ENCODE measurements around the gene CBY2. TPM values are rescaled to one million over a fixed set of nuclear protein-coding genes. Genes with fewer than 3 reads are reported as not detected.
"Not testable (repeated sequence)": the region's sequence is repeated elsewhere in the genome, so short reads cannot be mapped to it uniquely, and the experiment has no call there.

Gene CBY2, protein sequence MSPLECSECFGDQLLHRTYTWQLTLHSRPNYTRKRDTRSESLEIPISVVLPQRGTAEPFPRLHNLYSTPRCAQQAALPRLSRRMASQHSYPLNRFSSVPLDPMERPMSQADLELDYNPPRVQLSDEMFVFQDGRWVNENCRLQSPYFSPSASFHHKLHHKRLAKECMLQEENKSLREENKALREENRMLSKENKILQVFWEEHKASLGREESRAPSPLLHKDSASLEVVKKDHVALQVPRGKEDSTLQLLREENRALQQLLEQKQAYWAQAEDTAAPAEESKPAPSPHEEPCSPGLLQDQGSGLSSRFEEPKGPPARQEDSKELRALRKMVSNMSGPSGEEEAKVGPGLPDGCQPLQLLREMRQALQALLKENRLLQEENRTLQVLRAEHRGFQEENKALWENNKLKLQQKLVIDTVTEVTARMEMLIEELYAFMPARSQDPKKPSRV
- not detected for polyA plus RNA-seq (ENCODE audit: insufficient read length)

DNA sequence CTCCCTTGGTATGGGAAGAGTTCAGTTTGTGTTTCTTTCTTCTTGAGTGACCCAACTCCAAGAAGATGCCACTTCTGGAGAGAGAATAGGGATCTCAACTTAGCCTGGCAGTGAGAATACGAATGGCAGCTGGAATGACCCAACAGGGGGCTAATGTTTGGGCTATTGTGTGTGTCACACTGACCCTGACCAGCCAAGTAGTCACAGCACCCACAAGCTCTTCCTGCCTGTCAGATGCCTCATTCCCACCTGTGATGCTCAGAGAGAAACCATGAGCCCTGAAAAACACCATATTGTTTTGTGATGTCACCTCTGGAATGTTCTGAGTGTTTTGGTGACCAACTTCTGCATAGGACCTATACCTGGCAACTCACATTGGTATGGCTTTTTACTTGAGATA lies at the start of gene CBY2:
CBY2 (plus strand) TSS at position 233 of the 400 bp plus-strand sequence; CDS start at position 304, 71 bp downstream.
- DNase-seq: no peak

DNA sequence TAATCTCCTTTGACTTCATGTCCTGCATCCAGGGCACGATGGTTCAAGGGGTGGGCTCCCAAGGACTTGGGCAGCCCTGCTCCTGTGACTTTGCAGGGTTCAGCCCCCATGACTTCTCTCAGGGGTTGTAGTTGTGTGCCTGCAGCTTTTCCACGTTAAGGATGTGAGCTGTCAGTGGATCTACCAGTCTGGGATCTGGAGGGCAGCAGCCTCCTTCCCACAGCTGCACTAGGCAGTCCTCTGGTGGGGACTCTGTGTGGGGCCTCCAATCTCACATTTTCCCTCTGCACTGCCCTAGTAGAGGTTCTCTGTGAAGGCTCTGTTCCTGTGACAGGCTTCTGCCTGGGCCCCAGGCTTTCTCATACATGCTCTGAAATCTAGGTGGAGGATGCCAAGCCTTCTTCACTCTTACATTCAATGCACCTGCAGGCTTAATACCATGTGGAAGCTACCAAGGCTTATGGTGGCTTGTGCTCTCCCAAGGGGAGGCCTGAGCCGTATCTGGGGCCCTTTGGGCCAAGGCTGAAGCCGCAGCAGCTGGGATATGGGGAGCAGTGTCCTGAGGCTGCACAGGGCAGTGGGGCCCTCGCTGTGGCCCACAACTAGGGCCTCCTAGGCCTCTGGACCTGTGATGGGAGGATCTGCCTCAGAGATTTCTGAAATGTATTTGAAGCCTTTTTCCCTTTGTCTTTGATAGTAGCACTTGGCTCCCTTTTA lies 47.3 kb upstream of the CBY2 start:
- no peak for DNase-seq

DNA sequence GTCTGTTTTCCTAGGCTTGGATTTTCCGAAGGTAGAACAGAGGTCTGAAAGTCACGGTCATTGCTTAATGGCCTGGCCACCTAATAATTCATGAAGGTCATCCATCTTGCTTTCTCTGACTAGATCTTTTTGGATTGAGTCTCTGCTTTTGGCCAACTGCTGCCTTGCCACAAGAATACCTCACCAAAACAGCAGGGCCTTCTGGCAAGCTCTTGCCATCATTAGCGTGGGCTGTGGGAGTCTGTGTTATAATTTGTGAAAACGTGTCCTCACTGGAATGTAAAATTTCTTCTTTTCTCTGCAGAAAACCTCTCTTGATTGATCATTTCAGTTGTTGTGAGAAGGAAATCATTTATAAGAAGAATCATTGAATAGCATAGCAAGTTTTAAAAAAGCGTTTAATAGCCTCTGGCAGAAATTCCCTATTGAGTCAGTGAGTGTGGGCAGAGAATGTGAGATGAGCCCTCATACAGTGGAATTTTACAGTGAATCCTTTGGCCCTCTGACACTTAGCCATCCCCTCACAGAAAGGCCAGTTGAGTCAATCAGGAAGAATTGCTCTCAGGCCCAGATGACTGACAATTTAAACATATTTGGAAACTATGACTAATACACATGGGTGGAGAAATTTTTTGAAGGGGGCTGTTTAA lies 43.4 kb upstream of the CBY2 start:
- no peak for DNase-seq

DNA sequence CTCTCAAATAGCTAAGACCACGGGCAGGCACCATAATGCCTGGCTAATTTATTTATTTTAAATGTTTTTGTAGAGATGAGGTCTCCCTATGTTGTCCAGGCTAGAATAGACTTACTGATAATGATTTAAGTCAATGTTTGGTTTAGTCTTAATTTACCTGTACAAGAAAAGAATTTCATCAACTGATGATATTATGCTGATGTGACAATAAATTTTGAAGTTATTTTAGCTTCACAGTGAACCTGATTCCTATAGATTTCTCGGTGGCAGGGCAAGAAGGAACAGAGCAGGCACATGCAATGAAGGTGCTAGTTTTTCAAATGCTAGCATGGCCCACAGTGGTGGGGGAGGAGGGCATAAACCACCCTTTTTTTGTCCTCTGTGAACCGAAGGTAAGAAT lies 42.6 kb upstream of the CBY2 start:
- DNase-seq: no peak

DNA sequence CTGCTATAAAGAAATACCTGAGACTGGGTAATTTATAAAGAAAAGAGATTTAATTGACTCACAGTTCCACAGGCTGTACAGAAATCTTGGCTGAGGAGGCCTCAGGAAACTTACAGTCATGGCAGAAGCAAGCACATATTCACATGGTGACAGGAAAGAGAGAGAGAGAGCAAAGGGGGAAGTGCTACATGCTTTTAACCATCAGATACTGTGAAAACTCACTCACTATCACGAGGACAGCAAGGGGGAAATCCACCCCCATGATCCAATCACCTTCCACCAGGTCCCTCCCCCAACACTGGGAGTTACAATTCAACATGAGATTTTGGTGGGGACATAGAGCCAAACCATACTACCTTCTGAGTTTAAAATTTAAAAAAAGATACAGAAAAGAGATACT lies 41.7 kb upstream of the CBY2 start:
- DNase-seq: not testable (repeated sequence)

DNA sequence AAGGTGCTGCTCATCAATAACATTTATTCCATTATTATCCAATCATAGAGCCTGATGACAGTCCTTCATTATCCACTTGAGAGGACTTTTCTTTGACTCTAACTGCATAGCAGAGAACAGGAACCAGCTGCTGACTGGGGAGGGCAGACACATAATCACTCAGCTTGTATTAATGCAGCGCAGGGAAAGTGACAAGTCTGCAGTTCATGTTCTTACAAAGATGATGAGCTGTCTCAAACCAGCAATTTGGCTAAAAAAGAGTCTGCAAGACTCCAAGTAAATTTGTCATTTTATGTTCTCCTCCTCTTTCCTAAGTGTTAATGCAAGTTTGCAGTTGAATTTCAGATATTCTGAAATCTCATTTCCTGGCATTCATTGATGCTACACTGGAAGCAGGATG lies 40.0 kb upstream of the CBY2 start:
- no peak for DNase-seq

DNA sequence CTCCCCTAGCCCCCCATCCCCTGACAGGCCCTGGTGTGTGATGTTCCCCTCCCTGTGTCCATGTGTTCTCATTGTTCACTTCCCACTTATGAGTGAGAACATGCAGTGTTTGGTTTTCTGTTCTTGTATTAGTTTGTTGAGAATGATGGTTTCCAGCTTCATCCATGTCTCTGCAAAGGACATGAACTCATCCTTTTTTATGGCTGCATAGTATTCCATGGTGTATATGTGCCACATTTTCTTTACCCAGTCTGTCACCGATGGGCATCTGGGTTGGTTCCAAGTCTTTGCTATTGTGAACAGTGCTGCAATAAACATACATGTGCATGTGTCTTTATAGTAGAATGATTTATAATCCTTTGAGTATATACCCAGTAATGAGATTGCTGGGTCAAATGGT lies 39.2 kb upstream of the CBY2 start:
- not testable (repeated sequence) for DNase-seq

DNA sequence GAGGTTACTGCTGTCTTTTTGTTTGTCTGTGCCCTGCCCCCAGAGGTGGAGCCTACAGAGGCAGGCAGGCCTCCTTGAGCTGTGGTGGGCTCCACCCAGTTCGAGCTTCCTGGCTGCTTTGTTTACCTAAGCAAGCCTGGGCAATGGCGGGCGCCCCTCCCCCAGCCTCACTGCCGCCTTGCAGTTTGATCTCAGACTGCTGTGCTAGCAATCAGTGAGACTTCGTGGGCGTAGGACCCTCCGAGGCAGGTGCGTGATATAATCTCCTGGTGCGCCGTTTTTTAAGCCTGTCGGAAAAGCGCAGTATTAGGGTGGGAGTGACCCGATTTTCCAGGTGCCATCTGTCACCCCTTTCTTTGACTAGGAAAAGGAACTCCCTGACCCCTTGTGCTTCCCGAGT lies 32.5 kb upstream of the CBY2 start:
- DNase-seq: not testable (repeated sequence)

DNA sequence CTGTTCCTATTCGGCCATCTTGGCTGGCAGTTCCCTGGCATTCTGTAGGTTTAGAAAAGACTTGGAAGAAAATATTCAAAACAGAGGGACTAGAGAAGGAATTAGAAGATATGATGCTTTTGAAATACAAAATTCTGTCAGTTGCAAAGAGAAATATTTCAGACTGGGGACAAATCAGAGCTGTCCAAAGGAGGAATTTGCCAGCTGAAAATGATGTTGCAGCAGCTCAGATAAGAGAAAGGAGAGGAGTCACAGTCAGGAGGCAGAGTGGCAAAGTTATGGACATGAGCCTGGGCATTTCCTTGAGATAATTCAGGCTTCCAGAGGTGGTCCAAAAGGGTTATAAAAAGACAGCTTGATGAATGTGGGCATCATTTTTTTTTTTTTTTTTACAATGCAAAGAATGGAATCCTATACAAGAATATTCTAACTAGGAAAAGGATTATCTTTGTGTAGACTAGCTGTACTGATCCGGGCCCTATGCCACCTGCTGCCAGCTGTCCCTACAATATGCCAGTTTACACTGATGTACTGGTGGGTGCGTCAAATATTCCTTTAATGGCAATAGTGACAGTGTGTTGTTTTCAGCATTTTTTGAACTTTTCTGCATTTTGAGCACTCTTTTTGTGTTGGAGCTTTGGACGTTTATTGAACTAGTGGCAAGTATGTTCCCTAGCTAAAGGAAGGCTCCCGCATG lies 31.8 kb upstream of the CBY2 start:
- DNase-seq: no peak

DNA sequence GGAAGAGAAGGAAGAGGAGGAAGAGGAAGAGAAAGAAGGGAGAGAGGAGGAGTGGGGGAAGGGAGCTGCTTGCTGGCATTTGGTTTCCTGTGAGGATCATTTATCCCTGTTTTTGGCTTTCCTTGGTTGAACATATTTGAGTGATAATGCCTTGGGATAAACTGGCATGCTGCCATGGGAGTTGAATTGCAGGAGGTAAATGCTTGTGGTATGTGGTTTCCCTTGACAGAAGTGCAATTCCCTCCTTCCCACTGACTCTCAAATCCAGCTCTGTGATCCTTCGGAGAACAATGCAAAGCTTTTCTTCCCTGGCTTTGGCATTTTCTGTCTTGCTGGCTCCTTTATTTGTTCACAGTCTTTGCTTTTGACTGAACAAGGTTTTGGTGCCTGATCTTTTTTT lies 27.2 kb upstream of the CBY2 start:
- no peak for DNase-seq

DNA sequence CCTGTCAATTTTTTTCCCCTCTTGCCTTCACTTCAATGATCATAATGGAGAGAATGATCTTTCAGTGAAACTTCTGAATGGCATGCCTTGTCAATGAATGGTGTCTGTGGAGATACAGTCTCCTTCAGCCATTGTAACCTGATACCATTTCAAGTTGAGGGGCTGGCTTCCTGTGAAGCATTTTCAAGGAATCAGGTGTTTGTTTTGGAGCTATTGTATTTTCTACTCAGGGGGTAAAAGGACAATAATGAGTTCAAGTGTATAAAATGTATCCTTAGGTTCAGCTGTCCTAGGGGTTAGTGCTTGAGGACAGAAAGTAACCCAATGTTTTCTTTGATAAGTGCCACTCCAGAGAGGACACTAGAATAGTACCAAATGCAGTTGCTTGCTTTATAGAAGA lies 23.8 kb upstream of the CBY2 start:
- DNase-seq: no peak

DNA sequence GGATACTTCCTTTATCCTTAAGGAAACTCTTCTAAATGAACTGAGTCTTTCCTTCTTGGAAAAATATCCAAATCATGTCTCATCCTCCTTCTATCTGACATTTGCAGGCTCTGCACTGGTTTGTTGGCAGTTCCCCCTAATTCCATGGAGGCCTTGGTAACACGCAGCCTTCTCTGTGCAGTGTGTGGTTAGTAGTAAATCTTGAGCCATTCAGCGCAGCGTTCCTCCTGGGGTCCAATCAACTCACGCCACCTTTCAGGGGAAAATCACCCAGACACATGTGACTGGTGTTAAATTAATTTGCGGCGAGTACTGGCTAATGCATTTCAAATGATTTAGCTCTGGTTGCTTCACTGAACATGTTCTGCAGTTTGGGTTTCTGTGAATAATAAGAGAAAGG lies 21.0 kb upstream of the CBY2 start:
- no peak for DNase-seq

DNA sequence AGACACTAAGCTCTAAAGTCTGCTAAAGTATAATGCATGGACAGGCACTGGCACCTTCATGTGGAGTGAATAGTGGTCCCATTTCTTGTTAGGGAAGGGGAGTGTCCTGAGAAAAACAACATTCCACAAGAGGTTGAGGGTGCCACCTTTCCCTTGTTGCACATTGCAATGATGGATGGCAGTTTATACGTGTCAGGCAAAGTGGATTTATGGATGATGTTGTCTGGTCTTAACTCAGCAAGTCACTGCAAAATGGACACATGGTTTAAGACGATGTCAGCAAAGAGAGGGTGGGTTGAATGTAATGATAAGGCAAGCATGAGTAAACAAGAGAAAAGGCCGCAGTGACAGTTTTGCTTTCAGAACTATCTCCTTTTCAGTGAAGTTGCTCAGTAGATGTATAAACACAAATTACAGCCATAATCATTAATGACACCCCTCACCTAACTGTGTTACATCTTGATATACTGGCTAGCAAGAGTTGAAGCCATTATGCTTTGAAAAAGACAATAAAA lies 19.6 kb upstream of the CBY2 start:
- DNase-seq: no peak

DNA sequence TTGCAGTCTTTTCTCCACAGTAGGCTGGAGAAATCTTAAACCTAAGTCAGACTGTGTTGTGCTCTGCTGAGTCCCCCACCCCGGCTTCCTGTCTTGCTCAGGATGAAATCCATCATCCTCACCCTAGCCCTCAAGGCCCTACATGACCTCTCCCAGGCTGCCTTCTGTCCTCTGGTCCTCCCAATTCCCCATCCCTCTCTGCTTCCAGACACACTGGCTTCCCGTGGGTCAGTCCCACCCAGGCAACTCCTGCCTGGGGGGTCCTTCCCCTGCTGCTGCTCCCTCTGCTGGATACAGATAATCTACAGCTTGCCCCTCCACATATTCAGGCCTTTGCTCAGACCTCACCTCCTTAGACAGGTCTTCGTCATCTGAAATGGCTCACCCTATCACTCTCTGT lies 18.4 kb upstream of the CBY2 start:
- DNase-seq: no peak

DNA sequence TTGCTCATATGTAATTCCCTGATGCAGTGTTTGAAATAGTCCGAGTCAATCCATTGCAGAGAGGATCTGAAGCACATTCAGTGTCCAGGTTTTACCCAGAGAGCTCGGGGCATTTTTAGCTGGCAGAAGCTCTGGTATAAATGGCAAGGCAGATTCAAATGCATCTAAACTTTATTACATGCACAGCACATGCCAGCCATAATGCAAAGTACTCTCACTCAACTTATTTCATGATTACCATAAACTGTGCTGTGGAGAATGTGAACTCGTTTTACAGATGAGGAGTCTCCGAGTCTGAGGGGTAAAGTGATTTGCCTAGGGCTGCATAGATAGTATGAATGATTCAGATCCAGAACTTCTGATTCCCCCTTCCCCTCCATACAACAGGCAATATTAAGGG lies 13.5 kb upstream of the CBY2 start:
- DNase-seq: no peak

DNA sequence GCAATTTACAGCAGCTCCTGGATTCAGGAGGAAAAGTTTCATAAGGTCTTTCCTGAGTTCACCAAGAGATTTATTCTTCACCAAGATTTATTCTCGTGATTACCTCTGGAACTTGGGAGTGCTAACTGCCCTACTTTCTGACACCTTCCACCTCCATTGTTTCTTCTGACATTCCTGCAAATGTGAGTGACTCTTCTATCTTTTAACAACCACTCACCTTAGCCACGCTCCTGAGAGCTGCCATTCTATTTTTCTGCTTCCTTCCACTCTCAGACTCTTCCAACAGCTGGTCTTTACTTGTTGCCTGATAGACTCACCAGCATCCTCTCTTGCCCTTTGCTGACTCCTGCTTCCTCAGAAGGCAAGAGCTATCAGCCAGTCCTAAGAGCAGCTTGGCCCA lies 11.5 kb upstream of the CBY2 start:
- no peak for DNase-seq

DNA sequence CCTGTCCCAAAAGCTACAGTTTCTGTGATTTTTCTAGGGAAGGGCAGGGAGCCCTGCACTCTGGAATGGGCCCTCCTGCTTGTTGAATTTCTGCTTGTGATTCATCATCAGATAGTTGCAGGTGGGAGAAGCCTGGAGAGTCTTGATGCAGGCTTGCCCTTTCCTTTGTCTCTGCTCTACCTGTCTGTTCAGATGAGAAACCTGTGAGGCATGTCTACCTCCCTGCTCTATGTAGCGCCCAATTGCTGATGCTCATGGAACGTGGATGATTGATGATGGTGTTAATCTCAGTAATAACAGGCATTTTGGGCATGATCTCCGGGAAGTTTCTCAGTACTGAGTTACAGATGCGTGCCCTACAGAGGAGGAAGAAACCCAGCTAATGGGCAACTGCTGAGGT lies 10.9 kb upstream of the CBY2 start:
- no peak for DNase-seq

DNA sequence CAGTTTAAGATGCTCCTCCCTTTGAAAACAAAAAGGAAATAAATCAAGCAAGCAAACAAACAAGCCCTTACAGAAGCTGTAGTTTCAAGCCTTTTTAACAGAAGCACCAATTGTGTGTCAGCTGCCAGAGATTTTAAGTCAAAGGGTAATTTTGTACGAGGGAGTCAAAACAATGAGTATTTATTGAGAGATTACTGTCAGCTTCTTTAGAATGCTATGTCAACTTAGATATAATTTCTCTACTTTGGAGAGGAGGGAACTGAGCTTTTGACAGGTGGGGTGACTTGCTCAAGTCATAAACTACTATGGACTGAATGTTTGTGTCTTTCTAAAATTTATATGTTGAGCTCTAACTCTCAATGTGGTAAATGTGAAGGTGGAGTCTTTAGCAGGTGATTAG lies 10.5 kb upstream of the CBY2 start:
- DNase-seq: no peak

DNA sequence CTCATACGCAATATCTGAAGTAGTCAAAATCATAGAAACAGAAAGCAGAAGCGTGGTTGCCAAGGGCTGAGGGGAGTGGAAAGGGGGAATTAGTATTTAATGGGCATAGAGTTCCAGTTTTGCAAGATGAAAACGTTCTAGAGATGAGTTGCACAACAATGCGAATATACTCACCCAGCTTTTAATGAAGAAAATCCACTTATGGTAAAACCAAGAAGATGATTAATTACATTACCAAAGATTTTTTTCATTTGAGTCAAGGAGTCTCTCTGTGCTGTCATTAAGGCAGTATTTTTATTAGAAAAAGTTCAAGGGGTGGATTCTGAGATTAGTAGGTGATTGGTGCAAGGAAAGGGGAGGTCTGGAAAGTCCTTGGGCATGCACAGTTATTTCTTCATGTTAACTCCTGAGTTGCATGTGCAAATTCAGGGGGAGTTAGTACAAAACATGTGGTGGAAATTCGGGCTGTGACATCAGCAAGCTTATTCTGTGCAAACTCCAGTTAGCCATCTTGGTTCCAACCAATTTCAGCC lies 6.9 kb upstream of the CBY2 start:
- no peak for DNase-seq

DNA sequence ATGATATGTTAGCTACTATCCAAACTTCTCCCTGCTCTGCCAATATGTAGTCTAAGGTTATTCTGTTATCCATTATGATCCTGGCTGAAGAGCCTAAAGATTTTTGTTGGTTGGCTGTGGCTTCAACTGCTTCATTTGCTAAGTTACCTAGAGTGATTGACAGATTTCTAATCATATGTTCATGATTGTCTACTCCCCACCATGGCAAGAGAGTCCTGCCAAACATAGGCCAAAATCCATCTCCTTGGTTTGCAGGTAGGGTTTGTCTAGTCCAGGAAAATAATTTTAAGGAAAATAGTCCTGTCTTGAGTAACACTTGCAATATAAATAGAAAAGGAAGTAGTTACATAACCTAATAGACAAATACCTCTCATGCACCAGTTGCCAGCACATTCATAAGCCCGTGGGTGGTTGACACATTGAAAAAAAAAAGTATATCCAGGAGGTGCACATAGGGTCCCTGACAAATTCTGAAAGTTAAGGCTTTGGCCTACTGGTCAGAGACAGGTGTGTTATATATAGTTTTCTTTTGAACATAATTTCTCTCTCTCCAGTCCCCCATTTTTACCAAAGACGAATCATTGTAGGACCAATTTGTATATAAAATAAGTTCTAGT lies 5.4 kb upstream of the CBY2 start:
- DNase-seq: no peak

DNA sequence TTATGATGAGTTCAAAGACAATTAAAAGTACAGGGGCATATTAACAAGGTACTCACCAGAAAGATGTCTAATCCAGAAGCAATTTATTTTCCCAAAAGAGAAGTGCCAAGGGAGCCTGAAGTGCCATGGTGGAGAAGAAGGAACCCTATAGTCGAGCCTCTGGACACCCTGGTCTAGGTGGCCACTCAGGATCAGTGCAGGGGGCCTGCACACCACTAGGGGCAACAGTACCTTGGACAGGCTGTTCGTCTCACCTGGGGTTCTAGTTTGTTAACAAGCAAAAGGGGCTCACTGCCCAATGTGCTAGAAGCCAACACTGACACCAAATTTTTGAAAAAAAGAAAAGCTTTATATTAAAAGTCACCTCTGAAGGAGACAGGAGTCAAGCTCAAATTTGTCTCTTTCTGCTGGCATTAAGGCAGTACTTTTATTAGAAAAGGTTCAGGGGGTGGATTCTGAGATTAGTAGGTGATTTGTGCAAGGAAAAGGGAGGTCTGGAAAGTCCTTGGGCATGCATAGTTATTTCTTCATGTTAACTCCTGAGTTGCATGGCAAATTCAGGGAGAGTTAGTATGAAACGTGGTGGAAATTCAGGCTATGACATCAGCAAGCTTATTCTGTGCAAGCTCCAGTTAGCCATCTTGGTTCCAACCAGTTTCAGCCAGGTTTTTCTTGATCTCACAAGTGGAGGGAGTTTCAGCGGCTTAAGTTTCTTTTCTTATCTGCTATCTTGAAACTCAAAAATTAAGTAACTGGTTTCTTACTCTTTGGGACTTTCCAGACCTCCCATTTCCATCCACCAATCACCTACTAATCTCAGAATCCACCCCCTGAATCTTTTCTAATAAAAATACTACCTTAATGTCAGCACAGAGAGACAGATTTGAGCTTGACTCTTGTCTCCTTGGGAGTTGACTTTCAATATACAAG lies 884 bp upstream of the CBY2 start:
- no peak for DNase-seq

Data from hindlimb muscle (tissue), 1 donor.